SK-N-SH (cell line): ENCODE data around the gene STX5. TPM values are rescaled to one million over a fixed set of nuclear protein-coding genes. Genes with fewer than 3 reads are reported as not detected.

Experiments
- CTCF ChIA-PET: fragments of 300-600, 350-600 bp; formaldehyde crosslinking; extraction: SDS; loops from one replicate; lab custom pipeline; 2021; lab: Yijun Ruan, JAX
- POLR2A ChIA-PET: fragments of 350-600 bp; sonication (Branson Sonifier 250); formaldehyde crosslinking; extraction: SDS; loops from one replicate; lab custom pipeline; 2020; ENCODE audit warnings: antibody characterized with exemption, inconsistent platforms; lab: Yijun Ruan, JAX
- DNase-seq: peaks from one replicate; pipeline ENCODE4 v3.0.0; 2012
- H2AFZ ChIP-seq: fragments of 200-600 bp; sonication (generic); 2 replicates; pipeline ENCODE4 v1.8.1; 2016; ENCODE audit warnings: antibody characterized with exemption, mild to moderate bottlenecking, low read depth
- H3F3A ChIP-seq: fragments of 200-600 bp; sonication (generic); replicated peaks from 2 replicates; pipeline ENCODE3; 2016; ENCODE audit warnings: antibody characterized with exemption, mild to moderate bottlenecking; ENCODE audit not compliant: insufficient read depth
- H3K27ac ChIP-seq, 2 experiments: fragments of 200-500 bp in 1 of 2; fragments of 200-600 bp in 1 of 2; sonication (Bioruptor generic) in 1 of 2; sonication (generic), shearing (Covaris generic) in 1 of 2; 2 replicates each; pipeline versions ENCODE4 v1.5.1 to v1.6.1; 2014 to 2016; ENCODE audit warnings: low read depth in 2 of 2, inconsistent platforms in 1 of 2, low read length in 1 of 2, mild to moderate bottlenecking in 1 of 2, mixed read lengths in 1 of 2
- H3K27me3 ChIP-seq: fragments of 200-600 bp; sonication (generic), shearing (Covaris generic); 2 replicates; pipeline ENCODE4 v1.6.1; 2016; ENCODE audit warnings: mixed run types; ENCODE audit not compliant: insufficient read depth
- H3K36me3 ChIP-seq, 2 experiments: fragments of 200-500 bp in 1 of 2; fragments of 200-600 bp in 1 of 2; sonication (Bioruptor generic) in 1 of 2; sonication (generic) in 1 of 2; replicated peaks in 1 of 2; 2 replicates each; pipeline versions ENCODE3 to v1.5.1; 2014 to 2016; ENCODE audit warnings: low read length in 1 of 2, mild to moderate bottlenecking in 1 of 2; ENCODE audit not compliant: insufficient read depth in 2 of 2, control insufficient read depth in 1 of 2
- H3K4me1 ChIP-seq, 2 experiments: fragments of 200-500 bp in 1 of 2; fragments of 200-600 bp in 1 of 2; sonication (Bioruptor generic) in 1 of 2; sonication (generic), shearing (Covaris generic) in 1 of 2; 2 replicates each; pipeline versions ENCODE4 v1.5.1 to v1.6.1; 2014 to 2016; ENCODE audit warnings: low read depth in 1 of 2, low read length in 1 of 2, mixed run types in 1 of 2; ENCODE audit not compliant: insufficient read depth in 2 of 2, control insufficient read depth in 1 of 2
- H3K4me2 ChIP-seq: fragments of 200-600 bp; sonication (generic), shearing (Covaris generic); 2 replicates; pipeline ENCODE4 v1.6.1; 2017; ENCODE audit warnings: mixed run types
- H3K4me3 ChIP-seq, 2 experiments: fragments of 200-500 bp in 1 of 2; fragments of 200-600 bp in 1 of 2; sonication (Bioruptor generic) in 1 of 2; sonication (generic), shearing (Covaris generic) in 1 of 2; 2 replicates each; pipeline versions ENCODE4 v1.5.1 to v1.8.1; 2014 to 2016; ENCODE audit warnings: low read depth in 2 of 2, inconsistent platforms in 1 of 2, low read length in 1 of 2, mild to moderate bottlenecking in 1 of 2, mixed read lengths in 1 of 2, moderate library complexity in 1 of 2
- H3K79me2 ChIP-seq: fragments of 200-600 bp; sonication (generic); 2 replicates; pipeline ENCODE4 v1.8.1; 2017; ENCODE audit warnings: mild to moderate bottlenecking; ENCODE audit not compliant: insufficient read depth
- H3K9ac ChIP-seq: fragments of 200-600 bp; sonication (generic); 2 replicates; pipeline ENCODE4 v1.6.1; 2017; ENCODE audit warnings: mixed run types
- H3K9me2 ChIP-seq: fragments of 200-600 bp; sonication (generic); 2 replicates; pipeline ENCODE4 v1.6.1; 2017; ENCODE audit warnings: mixed run types
- H3K9me3 ChIP-seq: fragments of 200-600 bp; sonication (generic); 2 replicates; pipeline ENCODE4 v1.6.1; 2017; ENCODE audit warnings: mixed run types, mild to moderate bottlenecking, moderate library complexity
- H4K20me1 ChIP-seq: fragments of 200-600 bp; sonication (generic); 2 replicates; pipeline ENCODE4 v1.6.1; 2017; ENCODE audit warnings: mild to moderate bottlenecking, mixed run types; ENCODE audit not compliant: insufficient read depth
- CHD2 ChIP-seq: fragments of 150-350 bp; IDR thresholded peaks from 2 replicates; pipeline ENCODE4 v1.6.1; 2018; ENCODE audit warnings: low read length; ENCODE audit not compliant: partially characterized antibody
- EZH2phosphoT487 ChIP-seq: fragments of 200-600 bp; sonication (generic); IDR thresholded peaks from 2 replicates; pipeline ENCODE4 v1.6.1; 2017; ENCODE audit warnings: low read depth, mixed run types, mild to moderate bottlenecking, antibody characterized with exemption, moderate library complexity, borderline replicate concordance
- FOSL2 ChIP-seq: IDR thresholded peaks from 2 replicates; pipeline ENCODE4 v1.4.0; 2012; ENCODE audit warnings: low read depth, mild to moderate bottlenecking, moderate library complexity, borderline replicate concordance
- FOXM1 ChIP-seq: IDR thresholded peaks from 2 replicates; pipeline ENCODE4 v1.4.0; 2012; ENCODE audit warnings: low read depth, mild to moderate bottlenecking
- MEF2A ChIP-seq: IDR thresholded peaks from 2 replicates; pipeline ENCODE4 v1.4.0; 2012; ENCODE audit warnings: low read depth, borderline replicate concordance
- MXI1 ChIP-seq: IDR thresholded peaks from 2 replicates; pipeline ENCODE4 v1.6.1; 2012; ENCODE audit warnings: mild to moderate bottlenecking, low read depth, low read length, improper control_type of control experiment
- NRF1 ChIP-seq: IDR thresholded peaks from 2 replicates; pipeline ENCODE4 v1.6.1; 2012; ENCODE audit warnings: low read depth, mild to moderate bottlenecking, low read length
- POLR2AphosphoS5 ChIP-seq: IDR thresholded peaks from 2 replicates; pipeline ENCODE4 v1.6.1; 2012; ENCODE audit warnings: low read depth, low read length
- RAD21 ChIP-seq: IDR thresholded peaks from 2 replicates; pipeline ENCODE4 v1.6.1; 2012; ENCODE audit warnings: mild to moderate bottlenecking, low read length
- RCOR1 ChIP-seq: fragments of 150-350 bp; IDR thresholded peaks from 2 replicates; pipeline ENCODE4 v1.6.1; 2017; ENCODE audit warnings: antibody characterized with exemption, low read length
- RXRA ChIP-seq: IDR thresholded peaks from 2 replicates; pipeline ENCODE4 v1.4.0; 2012; ENCODE audit warnings: low read depth, mild to moderate bottlenecking, borderline replicate concordance
- SIN3A ChIP-seq: IDR thresholded peaks from 2 replicates; pipeline ENCODE4 v1.6.1; 2012; ENCODE audit warnings: low read depth, mild to moderate bottlenecking, low read length, moderate library complexity, borderline replicate concordance
- TAF1 ChIP-seq: IDR thresholded peaks from 2 replicates; pipeline ENCODE4 v1.6.1; 2012; ENCODE audit warnings: low read depth, mild to moderate bottlenecking, low read length, moderate library complexity, borderline replicate concordance
- TEAD4 ChIP-seq: IDR thresholded peaks from 2 replicates; pipeline ENCODE4 v1.4.0; 2012; ENCODE audit warnings: mild to moderate bottlenecking, borderline replicate concordance; ENCODE audit not compliant: insufficient read depth
- YY1 ChIP-seq: IDR thresholded peaks from 2 replicates; pipeline ENCODE4 v1.4.0; 2012; ENCODE audit warnings: low read depth, mild to moderate bottlenecking
- WGBS: methylation state at CpG from one replicate; pipeline ENCODE4 v1.1.6; 2017; ENCODE audit warnings: low lambda C conversion rate; 5-methylcytosine and 5-hydroxymethylcytosine counted together
- polyA plus RNA-seq, 3 experiments: library from polyadenylated mRNA; depleted of rRNA; stranded (reverse); fragments of >200 nt; gene quantifications; 2 replicates each; pipeline ENCODE4 v1.2.3, GENCODE V29; 2012
- TF ChIP-seq, protein P1 (sequence below): fragments of 150-350 bp; IDR thresholded peaks from 2 replicates; pipeline ENCODE4 v1.6.1; 2017; ENCODE audit warnings: antibody characterized with exemption, low read length, low read depth, borderline replicate concordance
- TF ChIP-seq, protein P2 (sequence below): IDR thresholded peaks from 2 replicates; pipeline ENCODE4 v1.4.0; 2012; ENCODE audit warnings: low read depth
- TF ChIP-seq, protein P3 (sequence below): IDR thresholded peaks from 2 replicates; pipeline ENCODE4 v1.6.1; 2012; ENCODE audit warnings: mild to moderate bottlenecking, low read depth, low read length, moderate library complexity
- TF ChIP-seq, protein P4 (sequence below): IDR thresholded peaks from 2 replicates; pipeline ENCODE4; 2012

STX5 gene
- polyA plus RNA-seq, 1 of the 3 experiments (the other 2 are of a cell fraction) = 24.2 TPM

DNA sequence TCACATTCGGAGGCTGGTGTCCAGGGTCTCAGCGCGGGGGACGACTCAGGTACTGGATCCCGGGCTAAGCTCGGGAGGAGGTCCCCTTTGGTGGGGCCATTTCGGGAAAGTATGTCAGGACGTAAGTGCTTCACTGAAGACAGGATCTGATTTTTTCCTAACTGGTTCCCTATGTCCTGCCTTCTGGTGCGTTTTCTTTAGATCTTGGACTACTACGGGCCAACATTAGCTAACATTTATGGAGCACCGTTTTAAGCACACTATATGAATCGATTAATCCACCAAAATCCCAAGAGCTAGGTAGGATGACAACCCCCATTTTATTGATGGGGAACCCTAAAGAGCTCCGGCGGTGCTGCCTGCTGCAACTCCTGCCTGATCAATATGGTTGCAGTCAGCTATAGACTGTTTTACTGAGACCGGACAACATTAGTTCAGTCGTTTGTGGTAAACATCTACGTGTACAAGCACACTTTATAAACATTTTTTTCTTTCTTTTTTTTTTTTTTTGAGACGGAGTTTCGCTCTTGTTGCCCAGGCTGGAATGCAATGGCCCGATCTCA is 24.6 kb upstream of the STX5 start (continued):
- TF ChIP-seq, protein P1, sequence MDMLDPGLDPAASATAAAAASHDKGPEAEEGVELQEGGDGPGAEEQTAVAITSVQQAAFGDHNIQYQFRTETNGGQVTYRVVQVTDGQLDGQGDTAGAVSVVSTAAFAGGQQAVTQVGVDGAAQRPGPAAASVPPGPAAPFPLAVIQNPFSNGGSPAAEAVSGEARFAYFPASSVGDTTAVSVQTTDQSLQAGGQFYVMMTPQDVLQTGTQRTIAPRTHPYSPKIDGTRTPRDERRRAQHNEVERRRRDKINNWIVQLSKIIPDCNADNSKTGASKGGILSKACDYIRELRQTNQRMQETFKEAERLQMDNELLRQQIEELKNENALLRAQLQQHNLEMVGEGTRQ = no peak

DNA sequence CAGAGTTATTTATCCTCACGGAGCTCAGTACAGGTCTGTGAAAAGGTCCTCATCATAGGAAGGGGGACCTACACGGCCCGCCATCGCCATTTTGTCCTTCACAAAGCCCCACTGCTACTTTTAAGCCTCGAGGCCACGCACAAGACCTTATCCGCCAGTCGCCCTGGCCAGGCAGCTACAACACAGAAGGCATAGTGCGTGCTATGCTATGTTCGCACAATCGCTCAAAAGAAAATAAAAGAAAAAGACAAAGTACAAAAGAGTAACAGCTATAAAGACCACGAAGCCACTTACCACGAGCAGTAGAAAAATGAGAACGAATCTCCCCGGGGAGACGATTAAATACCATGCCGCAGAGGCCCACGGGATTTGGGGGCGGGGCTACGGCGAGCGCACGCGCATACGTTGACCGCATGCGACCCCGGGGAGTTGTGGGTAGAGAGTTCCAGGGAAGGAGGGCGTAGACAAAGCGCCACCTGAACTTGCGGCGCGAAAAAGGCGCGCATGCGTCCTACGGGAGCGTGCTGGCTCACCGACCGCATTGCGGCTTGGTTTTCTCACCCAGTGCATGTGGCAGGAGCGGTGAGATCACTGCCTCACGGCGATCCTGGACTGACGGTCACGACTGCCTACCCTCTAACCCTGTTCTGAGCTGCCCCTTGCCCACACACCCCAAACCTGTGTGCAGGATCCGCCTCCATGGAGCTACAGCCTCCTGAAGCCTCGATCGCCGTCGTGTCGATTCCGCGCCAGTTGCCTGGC is 23.9 kb upstream of the STX5 start:
- Histone ChIP-seq H3K36me3 (peaks cover 34 to 38% of the 10 kb centered on the region in 2 experiments), H3K9ac (peak overlapping the region; percentile 92), H3K9me3 (no peaks in the 10 kb centered on the region), H3K4me2 (peak overlapping the region; percentile 84), H3K79me2 (peaks cover 53% of the 10 kb centered on the region), H3K4me3 (peak overlapping the region; percentile 90 to 94), H3K9me2 (no peaks in the 10 kb centered on the region), H3K27me3 (no peaks in the 10 kb centered on the region), H4K20me1 (peaks cover 39% of the 10 kb centered on the region), H2AFZ (peak overlapping the region; percentile 93), H3F3A (peaks cover 47% of the 10 kb centered on the region), H3K27ac (peak overlapping the region; percentile 61 to 93), H3K4me1 (peaks cover 14 to 16% of the 10 kb centered on the region in 2 experiments; a peak in 3 of 4 replicates)
- POLR2A ChIA-PET = interaction anchor here (0.7 to 9.4 kb wide), 18 partner anchors 8 to 1193 kb away, joined by 3 to 146 read pairs (median 6); partner anchors contain the start of genes C11orf98, CSKMT, HNRNPUL2 and NXF1
- peak; percentile 83 for TF ChIP-seq YY1
- TF ChIP-seq MEF2A = no peak
- TF ChIP-seq RAD21 = no peak
- peak; percentile 48 for TF ChIP-seq CHD2
- TF ChIP-seq FOSL2 = no peak
- no peak for TF ChIP-seq EZH2phosphoT487
- peak; percentile 95; the same call in 1 of the 2 replicates for TF ChIP-seq SIN3A
- no peak for TF ChIP-seq RXRA
- no peak for TF ChIP-seq FOXM1
- 0 out of 2 replicates have a peak, but pooled peaks have one; percentile 23 for TF ChIP-seq RCOR1
- peak; percentile 98 for TF ChIP-seq MXI1
- TF ChIP-seq POLR2AphosphoS5 = peak; percentile 100
- peak; percentile 100 for TF ChIP-seq TAF1
- TF ChIP-seq, protein P2, sequence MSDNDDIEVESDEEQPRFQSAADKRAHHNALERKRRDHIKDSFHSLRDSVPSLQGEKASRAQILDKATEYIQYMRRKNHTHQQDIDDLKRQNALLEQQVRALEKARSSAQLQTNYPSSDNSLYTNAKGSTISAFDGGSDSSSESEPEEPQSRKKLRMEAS = peak; percentile 97
- TF ChIP-seq TEAD4 = 0 out of 2 replicates have a peak, but pooled peaks have one; percentile 15
- TF ChIP-seq, protein P3, sequence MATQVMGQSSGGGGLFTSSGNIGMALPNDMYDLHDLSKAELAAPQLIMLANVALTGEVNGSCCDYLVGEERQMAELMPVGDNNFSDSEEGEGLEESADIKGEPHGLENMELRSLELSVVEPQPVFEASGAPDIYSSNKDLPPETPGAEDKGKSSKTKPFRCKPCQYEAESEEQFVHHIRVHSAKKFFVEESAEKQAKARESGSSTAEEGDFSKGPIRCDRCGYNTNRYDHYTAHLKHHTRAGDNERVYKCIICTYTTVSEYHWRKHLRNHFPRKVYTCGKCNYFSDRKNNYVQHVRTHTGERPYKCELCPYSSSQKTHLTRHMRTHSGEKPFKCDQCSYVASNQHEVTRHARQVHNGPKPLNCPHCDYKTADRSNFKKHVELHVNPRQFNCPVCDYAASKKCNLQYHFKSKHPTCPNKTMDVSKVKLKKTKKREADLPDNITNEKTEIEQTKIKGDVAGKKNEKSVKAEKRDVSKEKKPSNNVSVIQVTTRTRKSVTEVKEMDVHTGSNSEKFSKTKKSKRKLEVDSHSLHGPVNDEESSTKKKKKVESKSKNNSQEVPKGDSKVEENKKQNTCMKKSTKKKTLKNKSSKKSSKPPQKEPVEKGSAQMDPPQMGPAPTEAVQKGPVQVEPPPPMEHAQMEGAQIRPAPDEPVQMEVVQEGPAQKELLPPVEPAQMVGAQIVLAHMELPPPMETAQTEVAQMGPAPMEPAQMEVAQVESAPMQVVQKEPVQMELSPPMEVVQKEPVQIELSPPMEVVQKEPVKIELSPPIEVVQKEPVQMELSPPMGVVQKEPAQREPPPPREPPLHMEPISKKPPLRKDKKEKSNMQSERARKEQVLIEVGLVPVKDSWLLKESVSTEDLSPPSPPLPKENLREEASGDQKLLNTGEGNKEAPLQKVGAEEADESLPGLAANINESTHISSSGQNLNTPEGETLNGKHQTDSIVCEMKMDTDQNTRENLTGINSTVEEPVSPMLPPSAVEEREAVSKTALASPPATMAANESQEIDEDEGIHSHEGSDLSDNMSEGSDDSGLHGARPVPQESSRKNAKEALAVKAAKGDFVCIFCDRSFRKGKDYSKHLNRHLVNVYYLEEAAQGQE = peak; percentile 77
- TF ChIP-seq NRF1 = peak; percentile 93
- TF ChIP-seq, protein P4, sequence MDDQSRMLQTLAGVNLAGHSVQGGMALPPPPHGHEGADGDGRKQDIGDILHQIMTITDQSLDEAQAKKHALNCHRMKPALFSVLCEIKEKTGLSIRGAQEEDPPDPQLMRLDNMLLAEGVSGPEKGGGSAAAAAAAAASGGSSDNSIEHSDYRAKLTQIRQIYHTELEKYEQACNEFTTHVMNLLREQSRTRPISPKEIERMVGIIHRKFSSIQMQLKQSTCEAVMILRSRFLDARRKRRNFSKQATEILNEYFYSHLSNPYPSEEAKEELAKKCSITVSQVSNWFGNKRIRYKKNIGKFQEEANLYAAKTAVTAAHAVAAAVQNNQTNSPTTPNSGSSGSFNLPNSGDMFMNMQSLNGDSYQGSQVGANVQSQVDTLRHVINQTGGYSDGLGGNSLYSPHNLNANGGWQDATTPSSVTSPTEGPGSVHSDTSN = peak; percentile 30; the same call in 1 of the 2 replicates
- DNase-seq = peak; percentile 93
- CTCF ChIA-PET = interaction anchor here (0.6 to 5.2 kb wide), 7 partner anchors 15 to 83 kb away, joined by 3 to 46 read pairs (median 4); partner anchors contain the start of genes SLC3A2 and TMEM179B
- 1% methylated on average over 29 of the region's 54 CpGs for WGBS
